Mesenchymal stem cell (in vitro differentiated cells and primary cell): ENCODE results near the gene FAM200B.

Source experiments
- DNase-seq: peaks from one replicate; pipeline ENCODE4 v3.0.0-alpha.2; 2013
- H2AFZ ChIP-seq: one replicate; pipeline ENCODE4 v1.6.1; 2013; ENCODE audit warnings: low read depth, mild to moderate bottlenecking, control low read depth, inconsistent platforms, low read length, moderate library complexity
- H2AK5ac ChIP-seq: 2 replicates; pipeline ENCODE4 v1.6.1; 2013; ENCODE audit warnings: low read length, moderate library complexity, mild to moderate bottlenecking, inconsistent platforms; ENCODE audit not compliant: severe bottlenecking
- H2BK120ac ChIP-seq: one replicate; pipeline ENCODE4 v1.6.1; 2013; ENCODE audit warnings: low read depth, mild to moderate bottlenecking, inconsistent platforms, low read length, moderate library complexity
- H2BK12ac ChIP-seq, 2 experiments: one replicate each; pipeline ENCODE4 v1.6.1; 2013; ENCODE audit warnings: inconsistent platforms in 2 of 2, low read length in 2 of 2, mild to moderate bottlenecking in 2 of 2, moderate library complexity in 2 of 2, control low read depth in 1 of 2
- H2BK15ac ChIP-seq: one replicate; pipeline ENCODE4 v1.6.1; 2013; ENCODE audit warnings: mild to moderate bottlenecking, low read depth, inconsistent platforms; ENCODE audit not compliant: poor library complexity, severe bottlenecking
- H2BK5ac ChIP-seq: 2 replicates; pipeline ENCODE4 v1.6.1; 2013; ENCODE audit warnings: low read depth, mild to moderate bottlenecking, low read length, control low read depth, inconsistent platforms; ENCODE audit not compliant: poor library complexity, severe bottlenecking
- H3K14ac ChIP-seq, 2 experiments: one replicate each; pipeline ENCODE4 v1.6.1; 2013; ENCODE audit warnings: inconsistent platforms in 2 of 2, low read length in 2 of 2, control low read depth in 1 of 2, mild to moderate bottlenecking in 1 of 2, moderate library complexity in 1 of 2
- H3K18ac ChIP-seq, 2 experiments: one replicate each; pipeline ENCODE4 v1.6.1; 2013; ENCODE audit warnings: inconsistent platforms in 2 of 2, low read length in 2 of 2, control low read depth in 1 of 2, low read depth in 1 of 2, mild to moderate bottlenecking in 1 of 2
- H3K23ac ChIP-seq, 2 experiments: one replicate each; pipeline ENCODE4 v1.6.1; 2013; ENCODE audit warnings: inconsistent platforms in 2 of 2, low read length in 2 of 2, mild to moderate bottlenecking in 2 of 2, moderate library complexity in 2 of 2, control low read depth in 1 of 2
- H3K27ac ChIP-seq: 2 replicates; pipeline ENCODE4 v1.5.1; 2013; ENCODE audit warnings: mild to moderate bottlenecking, moderate library complexity, low read length, control low read depth, inconsistent platforms; ENCODE audit not compliant: poor library complexity, severe bottlenecking
- H3K27me3 ChIP-seq, 2 experiments: 2 replicates each; pipeline versions ENCODE4 v1.6.1 to v1.7.0; 2013; ENCODE audit warnings: low read length in 2 of 2, mild to moderate bottlenecking in 2 of 2, moderate library complexity in 2 of 2, control low read depth in 1 of 2, inconsistent platforms in 1 of 2; ENCODE audit not compliant: control insufficient read depth in 1 of 2, insufficient read depth in 1 of 2
- H3K36me3 ChIP-seq, 2 experiments: 2 replicates each; pipeline versions ENCODE4 v1.6.1 to v1.7.0; 2013; ENCODE audit warnings: low read length in 2 of 2, control low read depth in 1 of 2, inconsistent platforms in 1 of 2, low read depth in 1 of 2, mild to moderate bottlenecking in 1 of 2; ENCODE audit not compliant: insufficient read depth in 2 of 2, control insufficient read depth in 1 of 2
- H3K4ac ChIP-seq, 2 experiments: one replicate each; pipeline ENCODE4 v1.6.1; 2013; ENCODE audit warnings: inconsistent platforms in 2 of 2, low read length in 2 of 2, mild to moderate bottlenecking in 2 of 2, moderate library complexity in 2 of 2, control low read depth in 1 of 2, low read depth in 1 of 2
- H3K4me1 ChIP-seq: 2 replicates; pipeline ENCODE4 v1.6.1; 2013; ENCODE audit warnings: low read depth, low read length, control low read depth; ENCODE audit not compliant: control insufficient read depth, insufficient read depth
- H3K4me2 ChIP-seq: 2 replicates; pipeline ENCODE4 v1.6.1; 2013; ENCODE audit warnings: low read length, mild to moderate bottlenecking, inconsistent platforms; ENCODE audit not compliant: poor library complexity, severe bottlenecking
- H3K4me3 ChIP-seq, 2 experiments: 2 replicates each; pipeline versions ENCODE4 v1.5.1 to v1.7.0; 2013; ENCODE audit warnings: low read length in 2 of 2, mild to moderate bottlenecking in 2 of 2, control low read depth in 1 of 2, low read depth in 1 of 2; ENCODE audit not compliant: insufficient read depth in 1 of 2
- H3K79me1 ChIP-seq: replicated peaks from 2 replicates; pipeline ENCODE4 v1.6.1; 2013; ENCODE audit warnings: mild to moderate bottlenecking, control low read depth, low read length, inconsistent platforms; ENCODE audit not compliant: poor library complexity, severe bottlenecking
- H3K9ac ChIP-seq: 2 replicates; pipeline ENCODE4 v1.7.0; 2013; ENCODE audit warnings: mild to moderate bottlenecking, low read length, moderate library complexity
- H3K9me3 ChIP-seq: 2 replicates; pipeline ENCODE4 v1.7.0; 2013; ENCODE audit warnings: mild to moderate bottlenecking, low read length; ENCODE audit not compliant: control insufficient read depth
- H4K8ac ChIP-seq: one replicate; pipeline ENCODE4 v1.6.1; 2013; ENCODE audit warnings: inconsistent platforms, mild to moderate bottlenecking, low read length, moderate library complexity
- H4K91ac ChIP-seq: one replicate; pipeline ENCODE4 v1.6.1; 2013; ENCODE audit warnings: mild to moderate bottlenecking, low read length, inconsistent platforms
- whole genome bisulfite sequencing: methylation state at CpG from one replicate; pipeline ENCODE4 v1.1.7; 2013; ENCODE audit warnings: mixed read lengths; 5-methylcytosine and 5-hydroxymethylcytosine counted together

The FAM200B gene

DNA sequence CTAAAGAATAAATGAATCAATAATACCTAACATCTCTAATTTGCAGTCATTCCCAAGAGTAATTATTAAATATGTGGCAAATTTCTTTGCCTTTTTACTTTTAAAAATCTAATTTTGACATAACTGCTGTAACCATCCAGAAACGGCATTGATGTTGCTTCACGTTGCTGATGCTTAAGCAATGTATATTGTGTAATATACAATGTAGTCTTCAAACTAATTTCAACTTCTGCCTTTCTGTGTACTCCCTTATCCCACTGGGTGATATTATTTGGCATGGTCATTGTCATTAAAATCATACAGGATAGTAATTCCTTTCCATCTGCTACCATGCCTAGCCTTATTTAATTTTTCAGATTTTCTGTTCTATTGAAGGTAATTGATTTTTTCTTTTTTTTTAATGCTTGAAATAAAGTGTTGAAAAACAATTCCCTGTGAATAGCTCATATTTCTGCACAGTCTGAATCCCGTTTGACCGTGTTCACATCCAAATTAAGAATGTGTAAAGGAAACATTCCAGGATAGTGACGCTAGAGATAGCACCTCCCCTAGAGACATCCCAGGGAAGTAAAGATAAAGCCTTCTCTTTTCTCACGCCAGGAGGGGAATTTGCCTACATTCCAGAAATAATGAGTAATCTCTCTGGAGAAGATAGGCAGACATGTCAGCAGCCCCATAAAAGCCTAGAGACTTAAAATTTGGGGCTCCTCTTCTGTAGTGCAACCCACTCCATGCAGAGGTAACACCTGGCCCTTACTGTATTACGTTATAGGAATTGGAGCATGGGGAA lies 8.6 kb downstream of the FAM200B start:
- Histone ChIP-seq H4K91ac (no peak overlapping the region), H3K9ac (peak overlapping the region; percentile 75), H3K27me3 (no peaks in the 10 kb centered on the region), H2BK120ac (no peak overlapping the region), H3K4me3 (no peak overlapping the region), H3K36me3 (peaks cover 3 to 29% of the 10 kb centered on the region in 2 experiments), H3K4me1 (peaks cover 4% of the 10 kb centered on the region), H3K18ac (no peak overlapping the region), H3K4ac (no peak overlapping the region), H3K27ac (peak overlapping the region; percentile 98), H3K9me3 (no peaks in the 10 kb centered on the region), H3K79me1 (peaks cover 6% of the 10 kb centered on the region), H2AFZ (no peak overlapping the region), H2BK12ac (no peak overlapping the region), H3K14ac (no peak overlapping the region), H3K4me2 (no peak overlapping the region), H4K8ac (no peak overlapping the region), H2BK15ac (no peak overlapping the region), H2AK5ac (peak overlapping the region; percentile 85), H3K23ac (no peak overlapping the region), H2BK5ac (peak overlapping the region; percentile 95)
- peak; percentile 97 for DNase-seq
- WGBS, result 0% methylated on average over 5 of the region's 7 CpGs

DNA sequence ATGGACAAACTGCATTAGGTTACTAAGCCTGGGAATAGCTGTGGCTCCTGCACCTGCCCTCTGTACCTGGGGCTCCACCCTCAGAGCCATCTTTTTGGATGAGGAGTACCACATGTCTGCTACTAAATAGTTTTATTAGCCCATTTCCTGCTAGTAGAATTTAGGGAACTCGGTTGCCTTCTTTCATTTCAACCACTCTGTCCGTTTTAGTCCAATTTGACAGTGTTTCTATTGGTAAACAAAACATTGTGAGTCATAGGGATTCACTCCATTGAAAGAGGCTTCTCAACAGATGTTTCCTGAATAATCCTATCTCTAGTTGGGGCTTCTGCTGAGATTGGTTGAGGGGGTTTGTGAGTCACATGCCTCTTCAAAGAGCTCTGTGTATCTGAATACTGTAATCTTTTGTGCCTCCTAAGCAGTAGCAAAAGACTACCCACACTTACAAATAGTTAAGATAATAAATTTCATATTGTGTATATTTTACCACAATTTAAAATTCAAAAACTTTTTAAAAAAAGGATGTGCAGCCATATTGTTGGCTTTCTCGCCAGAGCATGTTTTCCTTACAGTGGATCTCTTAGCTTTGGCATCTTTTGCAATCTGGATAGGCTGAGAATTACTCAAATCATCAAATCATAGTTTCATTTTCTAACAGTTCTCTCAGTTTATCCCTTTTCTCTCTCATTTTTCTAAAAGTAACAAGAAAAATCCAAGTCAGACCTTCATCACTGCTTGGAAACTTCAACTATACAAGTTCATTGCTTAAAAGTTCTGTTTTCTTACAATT lies 9.9 kb downstream of the FAM200B start:
- Histone ChIP-seq H3K36me3 (peaks cover 3 to 16% of the 10 kb centered on the region in 2 experiments), H3K18ac (peak overlapping the region in 1 of 2 experiments; percentile 77), H3K9me3 (no peaks in the 10 kb centered on the region), H3K4ac (peak overlapping the region in 1 of 2 experiments; percentile 42), H2BK5ac (peak overlapping the region; percentile 95), H3K4me1 (peaks cover 7% of the 10 kb centered on the region), H3K9ac (peak overlapping the region; percentile 75), H3K79me1 (peaks cover 3% of the 10 kb centered on the region), H3K23ac (no peak overlapping the region), H3K4me3 (peak overlapping the region in 1 of 2 experiments; percentile 41), H3K27ac (peak overlapping the region; percentile 98), H2BK120ac (peak overlapping the region; percentile 62), H3K27me3 (no peaks in the 10 kb centered on the region), H4K91ac (peak overlapping the region; percentile 74), H2BK15ac (no peak overlapping the region), H3K14ac (no peak overlapping the region), H2AFZ (no peak overlapping the region), H4K8ac (no peak overlapping the region), H2AK5ac (peak overlapping the region; percentile 100), H2BK12ac (peak overlapping the region; percentile 90 to 91), H3K4me2 (no peak overlapping the region)
- 28% methylated on average over 1 of the region's 3 CpGs for WGBS
- peak; percentile 97 for DNase-seq

DNA sequence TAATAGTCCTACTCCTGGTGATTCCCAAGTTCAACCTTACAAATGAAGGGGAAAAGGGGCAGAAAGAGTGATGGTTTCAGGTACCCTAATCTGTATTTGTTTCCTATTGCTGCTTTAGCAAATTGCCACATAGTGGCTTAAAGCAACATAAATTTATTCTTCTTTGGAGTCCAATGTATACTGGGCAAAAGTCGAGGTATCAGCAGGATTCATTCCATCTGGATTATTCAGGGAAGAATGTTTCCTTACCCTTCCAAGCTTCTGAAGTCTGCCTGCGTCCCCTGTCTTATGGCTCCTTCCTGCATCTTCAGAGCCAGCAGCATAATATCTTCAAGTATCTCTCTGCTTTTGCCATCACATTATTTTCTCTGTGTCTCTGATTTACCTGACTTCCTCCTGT lies 11.0 kb downstream of the FAM200B start:
- Histone ChIP-seq H3K4me2 (no peak overlapping the region), H3K14ac (no peak overlapping the region), H3K79me1 (peaks cover 3% of the 10 kb centered on the region), H3K4ac (no peak overlapping the region), H2AK5ac (peak overlapping the region; percentile 61), H3K9ac (peak overlapping the region; percentile 75), H3K4me1 (peaks cover 7% of the 10 kb centered on the region), H2BK12ac (no peak overlapping the region), H4K8ac (no peak overlapping the region), H2BK5ac (no peak overlapping the region), H2BK15ac (no peak overlapping the region), H3K9me3 (no peaks in the 10 kb centered on the region), H3K18ac (no peak overlapping the region), H3K36me3 (peaks cover 3 to 5% of the 10 kb centered on the region in 2 experiments), H2AFZ (no peak overlapping the region), H4K91ac (no peak overlapping the region), H3K23ac (no peak overlapping the region), H3K27ac (peak overlapping the region; percentile 17), H2BK120ac (no peak overlapping the region), H3K27me3 (no peaks in the 10 kb centered on the region), H3K4me3 (no peak overlapping the region)
- 59% methylated on average over 2 of the region's 2 CpGs for WGBS
- DNase-seq, result no peak

DNA sequence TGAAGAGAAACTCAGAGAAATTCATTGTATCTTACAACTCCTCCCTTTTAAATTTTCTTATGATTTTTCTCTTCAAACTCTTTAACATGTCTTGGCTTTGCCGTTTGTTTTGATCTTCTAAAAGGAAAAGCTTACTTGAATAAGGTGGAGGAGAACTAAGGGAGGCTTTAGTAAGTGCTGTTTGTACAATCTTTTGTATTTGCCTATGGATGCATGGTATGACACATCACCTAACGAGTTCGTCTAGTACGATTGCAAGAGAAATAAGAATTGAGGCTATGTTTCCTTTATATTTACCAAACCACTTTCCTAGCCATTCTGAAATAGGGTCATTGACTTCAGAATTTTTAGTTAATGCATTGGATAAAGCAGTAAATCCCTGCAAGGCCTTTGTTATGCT lies 12.8 kb downstream of the FAM200B start:
- Histone ChIP-seq H3K4me1 (peaks cover 6% of the 10 kb centered on the region), H2BK15ac (no peak overlapping the region), H2BK12ac (no peak overlapping the region), H3K79me1 (peaks cover 3% of the 10 kb centered on the region), H3K18ac (no peak overlapping the region), H3K23ac (no peak overlapping the region), H3K36me3 (peaks cover 0 to under 1% of the 10 kb centered on the region in 2 experiments), H3K27me3 (no peaks in the 10 kb centered on the region), H2AFZ (no peak overlapping the region), H3K9ac (no peak overlapping the region), H4K8ac (no peak overlapping the region), H3K9me3 (no peaks in the 10 kb centered on the region), H3K4ac (no peak overlapping the region), H2BK120ac (no peak overlapping the region), H3K4me3 (no peak overlapping the region), H3K14ac (no peak overlapping the region), H4K91ac (no peak overlapping the region), H2BK5ac (no peak overlapping the region), H3K4me2 (no peak overlapping the region), H3K27ac (peak overlapping the region; percentile 95), H2AK5ac (no peak overlapping the region)
- WGBS, result 100% methylated on average over 1 of the region's 4 CpGs
- DNase-seq, result no peak
